WTC11 (cell line): Measurements from ENCODE around the gene TIGD2.

Experiments
- FOXJ3 ChIP-seq: sonication (generic); formaldehyde crosslinking; IDR thresholded peaks from 2 replicates; pipeline ENCODE4 v1.9.0; 2021; ENCODE audit warnings: missing genetic modification reagents, mild to moderate bottlenecking, borderline replicate concordance
- SOX15 ChIP-seq: fragments of 250-450 bp; sonication (Bioruptor Pico); IDR thresholded peaks from 2 replicates; pipeline ENCODE4 v1.9.0; 2021; ENCODE audit warnings: mild to moderate bottlenecking
- TP53 ChIP-seq: sonication (generic); formaldehyde crosslinking; IDR thresholded peaks from 2 replicates; pipeline ENCODE4 v1.8.1; 2023; ENCODE audit warnings: mild to moderate bottlenecking, missing genetic modification reagents
- ZNF138 ChIP-seq: sonication (generic); formaldehyde crosslinking; conservative IDR thresholded peaks from 2 replicates; pipeline ENCODE4 v1.8.1; 2022; ENCODE audit warnings: mild to moderate bottlenecking, moderate library complexity, missing genetic modification reagents
- TF ChIP-seq, protein P1 (sequence below): fragments of 200-600 bp; IDR thresholded peaks from 2 replicates; pipeline ENCODE4 v1.8.0; 2022; ENCODE audit warnings: antibody characterized with exemption
- TF ChIP-seq, protein P2 (sequence below): sonication (generic); formaldehyde crosslinking; IDR thresholded peaks from 2 replicates; pipeline ENCODE4 v1.8.1; 2023; ENCODE audit warnings: mild to moderate bottlenecking, missing genetic modification reagents, moderate library complexity

DNA sequence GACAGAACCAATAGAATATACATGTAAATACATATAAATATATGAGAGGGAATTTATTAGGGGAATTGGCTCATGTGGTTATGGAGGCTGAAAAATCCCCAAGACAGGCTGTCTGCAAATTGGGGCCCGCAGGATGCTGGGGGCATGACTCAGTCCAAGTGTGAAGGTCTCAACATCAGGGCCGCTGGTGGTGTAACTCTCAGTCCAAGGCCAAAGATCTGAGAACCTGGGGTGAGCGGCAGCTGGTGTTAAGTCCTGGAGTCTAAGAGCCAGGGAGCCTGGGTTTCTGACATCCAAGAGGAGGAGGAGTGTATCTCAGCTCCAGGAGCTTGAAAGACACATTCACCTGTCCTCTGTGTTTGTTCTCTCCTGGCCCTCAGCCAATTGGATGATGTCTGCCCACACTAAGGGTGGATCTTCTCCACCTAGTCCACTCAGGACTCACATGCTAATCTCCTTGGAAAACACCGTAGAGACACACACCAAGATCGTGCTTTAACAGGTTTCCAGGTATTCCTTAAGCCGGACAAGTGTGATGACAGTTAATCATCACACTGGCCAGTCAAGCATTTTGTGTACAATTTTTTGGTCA lies 28.9 kb downstream of the TIGD2 start:
- TF ChIP-seq, protein P1, sequence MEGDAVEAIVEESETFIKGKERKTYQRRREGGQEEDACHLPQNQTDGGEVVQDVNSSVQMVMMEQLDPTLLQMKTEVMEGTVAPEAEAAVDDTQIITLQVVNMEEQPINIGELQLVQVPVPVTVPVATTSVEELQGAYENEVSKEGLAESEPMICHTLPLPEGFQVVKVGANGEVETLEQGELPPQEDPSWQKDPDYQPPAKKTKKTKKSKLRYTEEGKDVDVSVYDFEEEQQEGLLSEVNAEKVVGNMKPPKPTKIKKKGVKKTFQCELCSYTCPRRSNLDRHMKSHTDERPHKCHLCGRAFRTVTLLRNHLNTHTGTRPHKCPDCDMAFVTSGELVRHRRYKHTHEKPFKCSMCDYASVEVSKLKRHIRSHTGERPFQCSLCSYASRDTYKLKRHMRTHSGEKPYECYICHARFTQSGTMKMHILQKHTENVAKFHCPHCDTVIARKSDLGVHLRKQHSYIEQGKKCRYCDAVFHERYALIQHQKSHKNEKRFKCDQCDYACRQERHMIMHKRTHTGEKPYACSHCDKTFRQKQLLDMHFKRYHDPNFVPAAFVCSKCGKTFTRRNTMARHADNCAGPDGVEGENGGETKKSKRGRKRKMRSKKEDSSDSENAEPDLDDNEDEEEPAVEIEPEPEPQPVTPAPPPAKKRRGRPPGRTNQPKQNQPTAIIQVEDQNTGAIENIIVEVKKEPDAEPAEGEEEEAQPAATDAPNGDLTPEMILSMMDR, result no peak
- TF ChIP-seq FOXJ3 (CRISPR knock-in tag), result no peak
- TF ChIP-seq TP53, result no peak
- TF ChIP-seq ZNF138, result no peak
- TF ChIP-seq SOX15, result no peak
- TF ChIP-seq, protein P2, sequence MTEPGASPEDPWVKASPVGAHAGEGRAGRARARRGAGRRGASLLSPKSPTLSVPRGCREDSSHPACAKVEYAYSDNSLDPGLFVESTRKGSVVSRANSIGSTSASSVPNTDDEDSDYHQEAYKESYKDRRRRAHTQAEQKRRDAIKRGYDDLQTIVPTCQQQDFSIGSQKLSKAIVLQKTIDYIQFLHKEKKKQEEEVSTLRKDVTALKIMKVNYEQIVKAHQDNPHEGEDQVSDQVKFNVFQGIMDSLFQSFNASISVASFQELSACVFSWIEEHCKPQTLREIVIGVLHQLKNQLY, result no peak
